ENCODE measurements around the gene APOBEC3C. TPM values are rescaled to one million over a fixed set of nuclear protein-coding genes. Genes with fewer than 3 reads are reported as not detected.
"Not testable (repeated sequence)": the region's sequence is repeated elsewhere in the genome, so short reads cannot be mapped to it uniquely, and the experiment has no call there.

Gene APOBEC3C
- total RNA-seq, 4 donors from 2014 or later: 6.6 to 14.4 (median 9.9) TPM

GRCh38 chr22:38971791-38972190 lies 42.3 kb upstream of the APOBEC3C start:
- no peak overlapping the region for H3K4me3 ChIP-seq

GRCh38 chr22:38972558-38972957 lies 41.5 kb upstream of the APOBEC3C start:
- H3K27ac ChIP-seq: no peak overlapping the region
- no peaks in the 10 kb centered on the region for H3K9me3 ChIP-seq
- no peaks in the 10 kb centered on the region for H3K36me3 ChIP-seq
- TF ChIP-seq EP300 (IDR thresholded peaks at IDR 0.05) (no peak), CTCF (IDR thresholded peaks at IDR 0.05) (no peak), POLR2A (IDR thresholded peaks at IDR 0.05) (no peak)
- no peaks in the 10 kb centered on the region for H3K27me3 ChIP-seq
- WGBS, 2 donors: 80 to 84% methylated on average over 5 of the region's 5 CpGs
- no peak overlapping the region for H3K4me3 ChIP-seq
- DNase-seq (ENCODE audit: low spot score in 2 of 2): no peak
- H3K4me1 ChIP-seq: no peaks in the 10 kb centered on the region

More at GRCh38 chr22:38971791-38972190, 42.3 kb upstream of the APOBEC3C start:
- no peak for DNase-seq (ENCODE audit: low spot score in 2 of 2)
- H3K27ac ChIP-seq: no peak overlapping the region
- H3K36me3 ChIP-seq: no peaks in the 10 kb centered on the region
- no peak for TF ChIP-seq POLR2A (IDR thresholded peaks at IDR 0.05)
- TF ChIP-seq CTCF (IDR thresholded peaks at IDR 0.05): no peak
- TF ChIP-seq EP300 (IDR thresholded peaks at IDR 0.05): no peak
- H3K9me3 ChIP-seq: no peaks in the 10 kb centered on the region
- H3K4me1 ChIP-seq: no peaks in the 10 kb centered on the region
- 79 to 84% methylated on average over 3 of the region's 3 CpGs for WGBS, 2 donors
- no peaks in the 10 kb centered on the region for H3K27me3 ChIP-seq

GRCh38 chr22:38973289-38974169 lies 40.5 kb upstream of the APOBEC3C start:
- no peak overlapping the region for H3K27ac ChIP-seq
- no peaks in the 10 kb centered on the region for H3K9me3 ChIP-seq
- TF ChIP-seq EP300 (IDR thresholded peaks at IDR 0.05): no peak
- no peak for TF ChIP-seq POLR2A (IDR thresholded peaks at IDR 0.05)
- peak in 3 of 5 experiments; percentile 68 to 87 (median 83) for TF ChIP-seq CTCF (IDR thresholded peaks at IDR 0.05)
- H3K36me3 ChIP-seq: no peaks in the 10 kb centered on the region
- 44 to 49% methylated on average over 15 of the region's 15 CpGs for WGBS, 2 donors
- no peaks in the 10 kb centered on the region for H3K27me3 ChIP-seq
- peak in 1 of 2 donors; percentile 40 for DNase-seq (ENCODE audit: low spot score in 2 of 2)
- no peaks in the 10 kb centered on the region for H3K4me1 ChIP-seq
- no peak overlapping the region for H3K4me3 ChIP-seq

- 83 to 88% methylated on average over 18 of the region's 18 CpGs for WGBS, 2 donors
- Histone ChIP-seq H3K4me1 (no peaks in the 10 kb centered on the region), H3K27me3 (no peaks in the 10 kb centered on the region), H3K4me3 (no peak overlapping the region), H3K36me3 (no peaks in the 10 kb centered on the region), H3K27ac (no peak overlapping the region), H3K9me3 (no peaks in the 10 kb centered on the region)
- no peak for TF ChIP-seq EP300 (IDR thresholded peaks at IDR 0.05)
- TF ChIP-seq CTCF (IDR thresholded peaks at IDR 0.05): no peak
- no peak for DNase-seq (ENCODE audit: low spot score in 2 of 2)
These were observed 39.8 kb upstream of the APOBEC3C start for GRCh38 chr22:38974170-38974825.

GRCh38 chr22:38974826-38975175 lies 39.3 kb upstream of the APOBEC3C start:
- 85 to 90% methylated on average over 7 of the region's 7 CpGs for WGBS, 2 donors
- no peaks in the 10 kb centered on the region for H3K4me1 ChIP-seq
- H3K27ac ChIP-seq: no peak overlapping the region
- DNase-seq (ENCODE audit: low spot score in 2 of 2): no peak
- no peak overlapping the region for H3K4me3 ChIP-seq
- TF ChIP-seq EP300 (IDR thresholded peaks at IDR 0.05) (no peak), POLR2A (IDR thresholded peaks at IDR 0.05) (no peak), CTCF (IDR thresholded peaks at IDR 0.05) (no peak)
- no peaks in the 10 kb centered on the region for H3K27me3 ChIP-seq
- H3K36me3 ChIP-seq: no peaks in the 10 kb centered on the region
- no peaks in the 10 kb centered on the region for H3K9me3 ChIP-seq

GRCh38 chr22:38977289-38977688 lies 36.8 kb upstream of the APOBEC3C start:
- WGBS, 2 donors: 91 to 97% methylated on average over 4 of the region's 4 CpGs
- H3K9me3 ChIP-seq: not testable (repeated sequence)

GRCh38 chr22:38980587-38980986 lies 33.5 kb upstream of the APOBEC3C start:
- H3K4me3 ChIP-seq; H3K36me3 ChIP-seq; H3K9me3 ChIP-seq; H3K27ac ChIP-seq; H3K27me3 ChIP-seq; DNase-seq (ENCODE audit: low spot score in 2 of 2): not testable (repeated sequence)
- peaks cover 0 to 22% (median 7%) of the 10 kb centered on the region in 4 donors for H3K4me1 ChIP-seq
- 68 to 79% methylated on average over 10 of the region's 10 CpGs for WGBS, 2 donors

More at GRCh38 chr22:38977289-38977688, 36.8 kb upstream of the APOBEC3C start:
- H3K4me3 ChIP-seq; H3K27ac ChIP-seq; DNase-seq (ENCODE audit: low spot score in 2 of 2); H3K36me3 ChIP-seq; H3K27me3 ChIP-seq: not testable (repeated sequence)
- H3K4me1 ChIP-seq: peaks cover 0 to 14% (median 3%) of the 10 kb centered on the region in 4 donors
